H1 (cell line): ENCODE data around the gene LIG1. TPM values are rescaled to one million over a fixed set of nuclear protein-coding genes. Genes with fewer than 3 reads are reported as not detected.

Experiments
- polyA plus RNA-seq, 7 experiments: library from polyadenylated mRNA; depleted of rRNA in 3 of 7; stranded (reverse) in 5 of 7; unstranded in 2 of 7; fragments of >200 nt in 5 of 7; fragments of 200-250 nt in 2 of 7; gene quantifications; 1 replicate in 5 of 7; 2 replicates in 1 of 7; 4 replicates in 1 of 7; pipeline versions ENCODE4 v1.2.1 to v1.2.3, GENCODE V29; 2011 to 2013; ENCODE audit warnings: missing spikeins in 2 of 7, mixed read lengths in 2 of 7
- total RNA-seq: library from RNA; stranded (reverse); fragmentation: NEBNext Ultra II Directional; extraction: Animal tissue kit (Norgen Biotek cat#: 25700); gene quantifications from 2 replicates; pipeline ENCODE4 v1.2.1, GENCODE V29; 2021

The LIG1 gene
- total and polyA plus RNA-seq, 2 of the 8 experiments (the other 6 are each of a cell fraction or from before 2014, with no cell fraction given) = 67.6 to 113 TPM

Other genes starting within 250 kb of the LIG1 start
- not detected in 2 replicates for gene BSPH1, start 178.2 kb downstream of the LIG1 start, total RNA-seq
- gene BSPH1, start 178.2 kb downstream of the LIG1 start, polyA plus RNA-seq (2011; rRNA removed) = not detected in 2 replicates
- not detected in 2 replicates for gene ELSPBP1, start 175.7 kb downstream of the LIG1 start, total RNA-seq
- not detected in 2 replicates for gene ELSPBP1, start 175.7 kb downstream of the LIG1 start, polyA plus RNA-seq (2011; rRNA removed)
- not detected in 2 replicates for gene CABP5, start 126.3 kb downstream of the LIG1 start, total RNA-seq
- not detected in 2 replicates for gene CABP5, start 126.3 kb downstream of the LIG1 start, polyA plus RNA-seq (2011; rRNA removed)
- 14.9 and 17.5 TPM in 2 replicates for gene PLA2G4C, start 59.5 kb downstream of the LIG1 start, total RNA-seq
- 14.9 and 20.5 TPM in 2 replicates for gene PLA2G4C, start 59.5 kb downstream of the LIG1 start, polyA plus RNA-seq (2011; rRNA removed)
- 10.1 and 10.4 TPM in 2 replicates for gene ZSWIM9, start 336 bp upstream of the LIG1 start, total RNA-seq
- 1.5 and 3.8 TPM in 2 replicates for gene ZSWIM9, start 336 bp upstream of the LIG1 start, polyA plus RNA-seq (2011; rRNA removed)
- gene CARD8, start 85.6 kb upstream of the LIG1 start, total RNA-seq = 24.4 and 26.2 TPM in 2 replicates
- gene CARD8, start 85.6 kb upstream of the LIG1 start, polyA plus RNA-seq (2011; rRNA removed) = 8.9 and 11.7 TPM in 2 replicates
- 19.2 TPM in 2 replicates for gene ZNF114, start 99.7 kb upstream of the LIG1 start, total RNA-seq
- 7.3 and 8.2 TPM in 2 replicates for gene ZNF114, start 99.7 kb upstream of the LIG1 start, polyA plus RNA-seq (2011; rRNA removed)
- 18.4 and 20.9 TPM in 2 replicates for gene EMP3, start 155.2 kb upstream of the LIG1 start, total RNA-seq
- 65.9 and 87.8 TPM in 2 replicates for gene EMP3, start 155.2 kb upstream of the LIG1 start, polyA plus RNA-seq (2011; rRNA removed)
- gene TMEM143, start 193.6 kb upstream of the LIG1 start, total RNA-seq = 14.2 and 14.7 TPM in 2 replicates
- gene TMEM143, start 193.6 kb upstream of the LIG1 start, polyA plus RNA-seq (2011; rRNA removed) = 19.1 and 26.7 TPM in 2 replicates
- gene SYNGR4, start 194.0 kb upstream of the LIG1 start, total RNA-seq = 1.1 TPM in 1 of 2 replicates, not detected in the other
- gene SYNGR4, start 194.0 kb upstream of the LIG1 start, polyA plus RNA-seq (2011; rRNA removed) = 0.27 and 0.41 TPM in 2 replicates
- gene KDELR1, start 221.2 kb upstream of the LIG1 start, total RNA-seq = 224 and 225 TPM in 2 replicates
- gene KDELR1, start 221.2 kb upstream of the LIG1 start, polyA plus RNA-seq (2011; rRNA removed) = 231 and 249 TPM in 2 replicates
- gene GRIN2D, start 223.3 kb upstream of the LIG1 start, total RNA-seq = 11.0 and 12.4 TPM in 2 replicates
- 2.2 and 4.9 TPM in 2 replicates for gene GRIN2D, start 223.3 kb upstream of the LIG1 start, polyA plus RNA-seq (2011; rRNA removed)